ENCODE measurements around the gene TRIP11.

TRIP11 gene

DNA sequence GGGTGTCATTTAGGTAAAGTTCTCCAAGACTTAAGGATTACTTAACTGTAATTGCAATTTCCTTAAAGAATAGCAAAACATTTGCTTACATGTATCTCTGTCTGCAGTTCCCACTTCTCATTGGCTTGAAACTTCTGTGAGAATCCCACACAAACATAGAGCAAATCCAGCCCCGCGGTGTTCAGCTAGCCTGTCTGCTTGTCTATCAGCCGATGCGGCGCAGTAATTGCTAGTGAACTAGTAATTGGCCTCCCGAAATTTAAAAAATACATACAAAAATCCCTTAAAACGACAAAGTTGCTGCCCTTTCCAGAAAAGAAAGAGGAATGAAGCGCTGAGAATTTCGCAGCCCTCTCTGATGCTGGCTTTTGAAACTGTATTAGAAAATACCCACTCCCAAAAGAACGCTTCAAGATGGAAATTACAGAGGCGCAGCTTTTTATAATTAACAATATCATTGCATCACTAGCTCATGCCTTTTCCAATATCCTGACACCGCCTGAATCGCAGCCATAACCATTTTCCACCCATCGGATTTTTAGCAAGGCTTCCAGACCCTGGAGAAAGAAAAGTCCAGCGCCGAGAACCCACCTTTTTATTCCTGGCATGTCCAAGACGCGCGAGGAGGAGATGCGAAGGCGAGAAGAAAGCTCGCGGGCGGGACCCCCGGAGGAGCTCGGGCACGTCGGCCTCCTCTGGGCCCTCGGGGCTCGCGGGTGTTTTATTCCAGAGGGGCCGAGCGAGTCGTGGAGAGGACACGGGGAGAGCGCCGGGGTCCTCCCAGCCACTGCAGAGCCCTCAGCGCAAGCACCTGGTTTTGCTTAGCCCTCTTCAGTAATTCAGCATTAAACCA lies 93.0 kb downstream of the TRIP11 start:
- TF ChIP-seq CTCF (IDR thresholded peaks at IDR 0.05; ENCODE audit: insufficient read depth, low read depth, low read length, missing control alignments) = no peak
- DNase-seq (ENCODE audit: low read depth) = no peak

GRCh38 chr14:91945751-91946621 lies 93.9 kb downstream of the TRIP11 start:
- DNase-seq (ENCODE audit: low read depth) = no peak
- no peak for TF ChIP-seq CTCF (IDR thresholded peaks at IDR 0.05; ENCODE audit: insufficient read depth, low read depth, low read length, missing control alignments)
- H3K4me3 ChIP-seq (ENCODE audit: low read depth, low read length) = no peak overlapping the region

More for the DNA sequence above, 93.0 kb downstream of the TRIP11 start:
- H3K4me3 ChIP-seq (ENCODE audit: low read depth, low read length) = no peak overlapping the region

DNA sequence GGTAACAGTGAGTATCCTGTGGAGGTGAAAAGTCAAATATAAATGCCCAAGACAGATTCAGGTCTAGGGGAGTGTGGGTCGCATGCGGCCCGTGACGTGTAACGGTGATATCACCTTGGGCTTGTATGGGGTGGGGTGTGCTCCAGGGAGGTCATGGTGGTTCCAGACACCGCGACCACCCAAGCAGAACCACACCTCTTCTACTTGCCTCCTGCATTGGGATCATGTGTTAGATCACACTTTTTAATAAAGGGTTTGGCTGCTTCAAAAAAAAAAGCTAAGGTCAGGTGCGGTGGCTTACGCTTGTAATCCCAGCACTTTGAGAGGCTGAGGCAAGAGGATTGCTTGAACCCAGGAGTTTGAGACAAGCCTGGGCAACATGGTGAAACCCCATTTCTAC lies 96.9 kb downstream of the TRIP11 start:
- no peak for DNase-seq (ENCODE audit: low read depth)
- no peak for TF ChIP-seq CTCF (IDR thresholded peaks at IDR 0.05; ENCODE audit: insufficient read depth, low read depth, low read length, missing control alignments)
- H3K4me3 ChIP-seq (ENCODE audit: low read depth, low read length) = no peak overlapping the region

- no peak overlapping the region for H3K4me3 ChIP-seq (ENCODE audit: low read depth, low read length)
- no peak for DNase-seq (ENCODE audit: low read depth)
- no peak for TF ChIP-seq CTCF (IDR thresholded peaks at IDR 0.05; ENCODE audit: insufficient read depth, low read depth, low read length, missing control alignments)
These were observed 97.7 kb downstream of the TRIP11 start for GRCh38 chr14:91942128-91942527.

DNA sequence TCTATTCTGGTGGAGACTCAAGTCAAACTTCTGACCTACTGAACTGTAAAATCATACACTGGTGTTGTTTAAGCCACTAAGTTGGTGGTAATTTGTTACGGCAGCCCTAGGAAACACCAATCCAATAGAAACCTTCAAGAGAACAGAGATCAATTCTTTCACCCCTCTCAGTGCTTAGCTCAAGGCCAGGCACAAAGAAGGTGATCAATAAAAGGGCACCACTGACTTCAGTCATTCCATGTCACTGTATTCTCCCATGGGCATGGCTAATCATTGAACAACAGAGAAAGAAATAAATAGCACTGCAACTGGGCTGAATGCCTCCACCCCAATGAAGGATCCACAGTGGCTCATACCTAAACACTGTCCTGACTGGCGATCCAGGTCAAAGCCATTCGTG lies 99.7 kb downstream of the TRIP11 start:
- H3K4me3 ChIP-seq (ENCODE audit: low read depth, low read length) = no peak overlapping the region
- no peak for TF ChIP-seq CTCF (IDR thresholded peaks at IDR 0.05; ENCODE audit: insufficient read depth, low read depth, low read length, missing control alignments)
- DNase-seq (ENCODE audit: low read depth) = no peak

DNA sequence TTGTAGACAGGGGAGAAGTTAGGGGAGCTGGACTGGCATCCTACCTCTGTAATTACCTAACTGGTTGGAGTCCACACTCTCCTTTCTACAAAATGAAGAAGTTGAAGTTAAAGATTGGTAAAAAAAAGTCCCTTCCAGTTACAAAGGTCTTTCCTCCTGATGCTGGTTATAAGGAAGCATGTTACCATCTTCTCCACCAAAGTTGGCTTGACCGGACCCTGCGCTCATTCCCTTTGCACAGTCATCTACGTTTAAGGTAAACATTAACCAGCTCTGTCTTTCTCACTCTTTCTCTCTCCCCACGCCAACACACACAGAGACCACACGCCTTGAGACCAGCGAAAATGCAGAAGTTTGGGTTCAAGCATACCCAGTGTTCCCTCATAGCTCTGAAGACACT lies 104.3 kb downstream of the TRIP11 start:
- DNase-seq (ENCODE audit: low read depth) = no peak
- no peak for TF ChIP-seq CTCF (IDR thresholded peaks at IDR 0.05; ENCODE audit: insufficient read depth, low read depth, low read length, missing control alignments)
- no peak overlapping the region for H3K4me3 ChIP-seq (ENCODE audit: low read depth, low read length)

Data from GM12865 (cell line).